Astrocyte (in vitro differentiated cells and primary cell): Measurements from ENCODE around the gene SRMS. TPM values are rescaled to one million over a fixed set of nuclear protein-coding genes. Genes with fewer than 3 reads are reported as not detected.

Source experiments
- DNase-seq: peaks from one replicate; pipeline ENCODE4 v3.0.0-alpha.2; 2010; ENCODE audit warnings: low read depth
- FAIRE-seq: peaks from 2 replicates; lab custom pipeline; 2011; peaks lifted over from hg19 to GRCh38; lab: Jason Lieb, UNC
- H2AFZ ChIP-seq: 2 replicates; pipeline ENCODE4 v1.6.0; 2012; ENCODE audit warnings: low read depth, low read length, inconsistent platforms
- H3K27ac ChIP-seq: 2 replicates; pipeline ENCODE4 v1.5.1; 2011; ENCODE audit warnings: low read depth, low read length, inconsistent platforms
- H3K27me3 ChIP-seq: 2 replicates; pipeline ENCODE4 v1.6.0; 2011; ENCODE audit warnings: low read length, inconsistent platforms; ENCODE audit not compliant: insufficient read depth
- H3K36me3 ChIP-seq: 2 replicates; pipeline ENCODE4 v1.5.1; 2011; ENCODE audit warnings: low read length, inconsistent platforms; ENCODE audit not compliant: insufficient read depth
- H3K4me1 ChIP-seq: 2 replicates; pipeline ENCODE4 v1.5.1; 2011; ENCODE audit warnings: low read length, inconsistent platforms; ENCODE audit not compliant: insufficient read depth
- H3K4me2 ChIP-seq: 2 replicates; pipeline ENCODE4 v1.6.0; 2012; ENCODE audit warnings: low read length, inconsistent platforms
- H3K4me3 ChIP-seq: 2 replicates; pipeline ENCODE4 v1.5.1; 2011; ENCODE audit warnings: low read depth, mild to moderate bottlenecking, low read length, inconsistent platforms; ENCODE audit not compliant: insufficient read depth
- H3K79me2 ChIP-seq: 2 replicates; pipeline ENCODE4 v1.6.0; 2012; ENCODE audit warnings: mild to moderate bottlenecking, low read length, inconsistent platforms; ENCODE audit not compliant: insufficient read depth
- H3K9ac ChIP-seq: 2 replicates; pipeline ENCODE4 v1.6.0; 2012; ENCODE audit warnings: mild to moderate bottlenecking, low read length, inconsistent platforms
- H3K9me3 ChIP-seq: 2 replicates; pipeline ENCODE4 v1.5.1; 2012; ENCODE audit warnings: low read depth, mild to moderate bottlenecking, low read length, inconsistent platforms; ENCODE audit not compliant: insufficient read depth
- H4K20me1 ChIP-seq: 2 replicates; pipeline ENCODE4 v1.6.0; 2012; ENCODE audit warnings: low read length, inconsistent platforms; ENCODE audit not compliant: insufficient read depth
- H3K27ac Mint-ChIP-seq: one replicate; pipeline ENCODE4 v1.8.0; 2021; ENCODE audit warnings: mild to moderate bottlenecking, mixed read lengths; ENCODE audit not compliant: unreplicated experiment
- H3K27me3 Mint-ChIP-seq: one replicate; pipeline ENCODE4 v1.8.0; 2021; ENCODE audit warnings: low read depth, mixed read lengths; ENCODE audit not compliant: unreplicated experiment
- H3K36me3 Mint-ChIP-seq: one replicate; pipeline ENCODE4 v1.8.0; 2021; ENCODE audit warnings: low read depth, mixed read lengths; ENCODE audit not compliant: unreplicated experiment
- H3K4me1 Mint-ChIP-seq: one replicate; pipeline ENCODE4 v1.8.0; 2021; ENCODE audit warnings: low read depth, mixed read lengths; ENCODE audit not compliant: unreplicated experiment
- H3K4me3 Mint-ChIP-seq: one replicate; pipeline ENCODE4 v1.8.0; 2021; ENCODE audit warnings: mild to moderate bottlenecking, moderate library complexity, mixed read lengths; ENCODE audit not compliant: unreplicated experiment
- H3K9me3 Mint-ChIP-seq: one replicate; pipeline ENCODE4 v1.8.0; 2021; ENCODE audit warnings: mild to moderate bottlenecking, mixed read lengths; ENCODE audit not compliant: unreplicated experiment
- EZH2 ChIP-seq: IDR thresholded peaks from 2 replicates; pipeline ENCODE4 v1.6.1; 2012; ENCODE audit warnings: mild to moderate bottlenecking, low read length, inconsistent platforms; ENCODE audit not compliant: insufficient read depth
- total RNA-seq: library from RNA; stranded (reverse); gene quantifications from 2 replicates; pipeline ENCODE4 v1.2.1, GENCODE V29; 2021
- TF ChIP-seq, protein P1 (sequence below): IDR thresholded peaks from 2 replicates; pipeline ENCODE4 v1.5.1; 2011; ENCODE audit warnings: low read depth, mild to moderate bottlenecking, inconsistent platforms, low read length, moderate library complexity; ENCODE audit not compliant: insufficient read depth

The SRMS gene
- total RNA-seq, 1 donor from 2014 or later, result 0.14 TPM

DNA sequence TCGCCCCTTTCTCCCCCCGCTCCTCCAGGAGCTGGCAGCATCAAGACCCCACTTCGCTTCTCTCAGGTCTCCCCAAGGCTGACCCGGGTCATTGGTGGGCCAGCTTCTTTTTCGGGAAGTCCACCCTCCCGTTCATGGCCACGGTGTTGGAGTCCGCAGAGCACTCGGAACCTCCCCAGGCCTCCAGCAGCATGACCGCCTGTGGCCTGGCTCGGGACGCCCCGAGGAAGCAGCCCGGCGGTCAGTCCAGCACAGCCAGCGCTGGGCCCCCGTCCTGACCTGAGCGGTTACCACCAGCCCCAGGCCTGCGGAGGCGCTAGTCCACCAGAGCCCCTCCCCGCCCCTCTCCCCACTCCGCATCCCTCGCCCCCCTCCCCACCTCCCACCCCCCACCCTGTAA, 25.9 kb downstream of the SRMS start:
- Histone ChIP-seq H3K79me2 (peaks cover 28% of the 10 kb centered on the region), H3K36me3 (no peaks in the 10 kb centered on the region), H3K27me3 (no peaks in the 10 kb centered on the region), H3K27ac (peak overlapping the region; percentile 85), H3K9ac (peak overlapping the region; percentile 91), H4K20me1 (peaks cover 45% of the 10 kb centered on the region), H3K4me3 (peak overlapping the region; percentile 92), H3K4me2 (peak overlapping the region; percentile 100), H3K9me3 (no peaks in the 10 kb centered on the region), H2AFZ (no peak overlapping the region), H3K4me1 (peaks cover 14% of the 10 kb centered on the region)
- Mint-ChIP-seq H3K9me3 (no peaks in the 10 kb centered on the region), H3K27ac (peak overlapping the region; percentile 75), H3K27me3 (no peaks in the 10 kb centered on the region), H3K4me3 (peak overlapping the region; percentile 91), H3K36me3 (peaks cover 18% of the 10 kb centered on the region), H3K4me1 (peaks cover 2% of the 10 kb centered on the region)
- FAIRE-seq (no peak), DNase-seq (no peak)
- no peak for TF ChIP-seq EZH2
- TF ChIP-seq, protein P1, sequence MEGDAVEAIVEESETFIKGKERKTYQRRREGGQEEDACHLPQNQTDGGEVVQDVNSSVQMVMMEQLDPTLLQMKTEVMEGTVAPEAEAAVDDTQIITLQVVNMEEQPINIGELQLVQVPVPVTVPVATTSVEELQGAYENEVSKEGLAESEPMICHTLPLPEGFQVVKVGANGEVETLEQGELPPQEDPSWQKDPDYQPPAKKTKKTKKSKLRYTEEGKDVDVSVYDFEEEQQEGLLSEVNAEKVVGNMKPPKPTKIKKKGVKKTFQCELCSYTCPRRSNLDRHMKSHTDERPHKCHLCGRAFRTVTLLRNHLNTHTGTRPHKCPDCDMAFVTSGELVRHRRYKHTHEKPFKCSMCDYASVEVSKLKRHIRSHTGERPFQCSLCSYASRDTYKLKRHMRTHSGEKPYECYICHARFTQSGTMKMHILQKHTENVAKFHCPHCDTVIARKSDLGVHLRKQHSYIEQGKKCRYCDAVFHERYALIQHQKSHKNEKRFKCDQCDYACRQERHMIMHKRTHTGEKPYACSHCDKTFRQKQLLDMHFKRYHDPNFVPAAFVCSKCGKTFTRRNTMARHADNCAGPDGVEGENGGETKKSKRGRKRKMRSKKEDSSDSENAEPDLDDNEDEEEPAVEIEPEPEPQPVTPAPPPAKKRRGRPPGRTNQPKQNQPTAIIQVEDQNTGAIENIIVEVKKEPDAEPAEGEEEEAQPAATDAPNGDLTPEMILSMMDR, result no peak

GRCh38 chr20:63520934-63521601, 26.5 kb downstream of the SRMS start:
- Histone ChIP-seq H3K27ac (peak overlapping the region; percentile 85), H4K20me1 (peaks cover 45% of the 10 kb centered on the region), H3K79me2 (peaks cover 28% of the 10 kb centered on the region), H3K36me3 (no peaks in the 10 kb centered on the region), H2AFZ (peak overlapping the region; percentile 5), H3K9me3 (no peaks in the 10 kb centered on the region), H3K4me1 (peaks cover 14% of the 10 kb centered on the region), H3K9ac (peak overlapping the region; percentile 91), H3K4me2 (peak overlapping the region; percentile 100), H3K27me3 (no peaks in the 10 kb centered on the region), H3K4me3 (peak overlapping the region; percentile 92)
- Mint-ChIP-seq H3K27ac (peak overlapping the region; percentile 75), H3K27me3 (no peaks in the 10 kb centered on the region), H3K36me3 (peaks cover 18% of the 10 kb centered on the region), H3K4me1 (peaks cover 2% of the 10 kb centered on the region), H3K4me3 (peak overlapping the region; percentile 91), H3K9me3 (no peaks in the 10 kb centered on the region)
- DNase-seq, result no peak
- no peak for FAIRE-seq
- no peak for TF ChIP-seq EZH2
- TF ChIP-seq, protein P1, result no peak

DNA sequence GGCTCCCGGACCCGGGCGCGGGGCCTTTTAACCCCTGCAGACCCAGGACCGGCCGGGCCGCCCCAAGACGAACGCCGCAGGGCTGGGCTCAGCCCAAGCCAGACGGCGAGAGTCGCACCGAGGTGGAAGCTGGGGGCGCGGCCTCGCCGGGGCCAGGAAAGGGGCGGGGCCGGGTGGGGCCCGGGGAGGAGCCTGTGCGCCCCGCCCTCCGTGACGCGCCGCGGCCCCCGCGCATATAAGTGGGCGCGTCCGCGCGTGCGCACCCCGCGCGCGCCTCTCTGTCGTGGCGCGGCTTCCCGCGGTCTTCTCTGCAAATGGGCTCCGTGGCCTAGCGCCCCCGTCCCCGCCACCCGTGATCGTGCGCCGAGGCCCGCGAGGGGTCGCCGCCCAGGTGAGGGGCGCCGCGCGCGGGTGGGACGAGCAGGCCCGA, 27.0 kb downstream of the SRMS start, which contains the start of gene PPDPF:
PPDPF (plus strand) TSS at position 262 of the 430 bp plus-strand sequence. CDS start 544 bp downstream, outside the sequence.
- Histone ChIP-seq H4K20me1 (peaks cover 41% of the 10 kb centered on the region), H3K4me1 (peaks cover 14% of the 10 kb centered on the region), H3K36me3 (no peaks in the 10 kb centered on the region), H3K9me3 (no peaks in the 10 kb centered on the region), H3K27ac (peak within 1 kb of the TSS; percentile 85), H3K4me2 (peak within 1 kb of the TSS; percentile 100), H3K4me3 (peak within 1 kb of the TSS; percentile 92), H3K9ac (peak within 1 kb of the TSS; percentile 91), H3K79me2 (peaks cover 28% of the 10 kb centered on the region), H3K27me3 (no peaks in the 10 kb centered on the region), H2AFZ (peak within 1 kb of the TSS; percentile 88)
- H3K4me3 Mint-ChIP-seq, result peak within 1 kb of the TSS; percentile 91
- DNase-seq (peak; percentile 41), FAIRE-seq (no peak)
- no peak for TF ChIP-seq EZH2
- TF ChIP-seq, protein P1, result no peak
- no peaks in the 10 kb centered on the region for H3K9me3 Mint-ChIP-seq
- peaks cover 2% of the 10 kb centered on the region for H3K4me1 Mint-ChIP-seq
- H3K27ac Mint-ChIP-seq, result peak within 1 kb of the TSS; percentile 75
- H3K36me3 Mint-ChIP-seq, result peaks cover 18% of the 10 kb centered on the region
- H3K27me3 Mint-ChIP-seq, result no peaks in the 10 kb centered on the region
